GM12801 (cell line): Measurements from ENCODE around the gene PTPRA.

ENCODE experiments used
- CTCF ChIP-seq: IDR thresholded peaks from one replicate; pipeline ENCODE4 v1.5.1; 2011; ENCODE audit warnings: control low read depth; ENCODE audit not compliant: insufficient read length; ENCODE audit errors: extremely low read depth

PTPRA gene

GRCh38 chr20:2873010-2873746 lies at the start of gene PTPRA:
PTPRA (plus strand) TSS chr20:2873481; CDS start chr20:2964278, 90,797 bp downstream.
- TF ChIP-seq CTCF, result no peak

GRCh38 chr20:2825761-2826160 lies 47.5 kb upstream of the PTPRA start:
- TF ChIP-seq CTCF, result no peak

- TF ChIP-seq CTCF, result no peak
Observed at GRCh38 chr20:2826655-2827054, 46.6 kb upstream of the PTPRA start.

- TF ChIP-seq CTCF, result no peak
Observed at GRCh38 chr20:2829376-2829775, 43.9 kb upstream of the PTPRA start.

GRCh38 chr20:2833761-2834160 lies 39.5 kb upstream of the PTPRA start:
- no peak for TF ChIP-seq CTCF

- TF ChIP-seq CTCF, result no peak
Observed at GRCh38 chr20:2834401-2835110, 38.7 kb upstream of the PTPRA start.

- no peak for TF ChIP-seq CTCF
Observed at GRCh38 chr20:2835331-2835796, 37.9 kb upstream of the PTPRA start.
